ENCODE data around the gene GIPC1. TPM values are rescaled to one million over a fixed set of nuclear protein-coding genes. Genes with fewer than 3 reads are reported as not detected.
A peak's percentile ranks its signal among the peaks of the same experiment; 100 is the strongest.

The GIPC1 gene
- total and polyA plus RNA-seq, 9 of the 15 experiments (the other 6 are each of a cell fraction or from before 2014, with no cell fraction given), result 0.49 to 54.7 (median 24.8) TPM

DNA sequence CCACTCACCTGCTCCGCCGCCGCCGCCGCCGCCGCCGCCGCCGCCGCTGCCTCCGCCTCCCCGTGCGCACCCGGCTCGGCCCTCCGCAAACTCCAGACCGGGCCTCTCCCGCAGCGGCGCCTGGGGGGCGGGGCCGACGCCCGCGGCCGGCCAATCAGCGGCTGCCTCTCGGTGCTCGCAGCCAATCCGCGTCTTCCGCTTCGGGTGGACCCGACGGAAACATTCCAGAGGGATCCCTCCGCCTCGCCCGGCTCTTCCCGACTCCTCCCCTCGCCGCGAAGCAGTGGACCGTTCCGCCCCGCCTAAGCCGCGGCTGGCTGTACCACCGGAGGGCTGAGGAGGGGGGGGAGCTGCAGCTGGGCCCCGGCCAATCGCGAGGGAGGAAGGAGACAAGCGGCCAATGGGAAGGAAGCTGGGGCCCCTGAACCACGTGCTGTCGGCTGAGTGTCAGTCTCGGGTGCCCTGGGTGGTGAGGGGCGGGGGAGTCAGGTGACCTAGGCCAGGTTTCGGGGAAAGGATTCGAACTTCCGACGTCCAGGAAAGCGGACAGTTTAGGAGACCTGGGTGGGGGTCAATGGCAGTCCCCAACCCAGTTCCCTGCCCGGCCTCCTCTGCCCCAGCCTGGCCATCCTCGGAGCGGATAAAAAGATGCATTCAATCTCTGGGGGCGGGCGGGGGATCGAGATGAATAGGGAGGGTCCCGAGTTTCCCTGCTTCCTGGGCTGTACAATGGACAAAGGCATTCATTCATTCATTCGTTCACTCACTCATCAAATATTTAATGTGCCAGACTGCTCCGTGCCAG is at the start of gene GIPC1 (continued):
- TF ChIP-seq, protein P1, sequence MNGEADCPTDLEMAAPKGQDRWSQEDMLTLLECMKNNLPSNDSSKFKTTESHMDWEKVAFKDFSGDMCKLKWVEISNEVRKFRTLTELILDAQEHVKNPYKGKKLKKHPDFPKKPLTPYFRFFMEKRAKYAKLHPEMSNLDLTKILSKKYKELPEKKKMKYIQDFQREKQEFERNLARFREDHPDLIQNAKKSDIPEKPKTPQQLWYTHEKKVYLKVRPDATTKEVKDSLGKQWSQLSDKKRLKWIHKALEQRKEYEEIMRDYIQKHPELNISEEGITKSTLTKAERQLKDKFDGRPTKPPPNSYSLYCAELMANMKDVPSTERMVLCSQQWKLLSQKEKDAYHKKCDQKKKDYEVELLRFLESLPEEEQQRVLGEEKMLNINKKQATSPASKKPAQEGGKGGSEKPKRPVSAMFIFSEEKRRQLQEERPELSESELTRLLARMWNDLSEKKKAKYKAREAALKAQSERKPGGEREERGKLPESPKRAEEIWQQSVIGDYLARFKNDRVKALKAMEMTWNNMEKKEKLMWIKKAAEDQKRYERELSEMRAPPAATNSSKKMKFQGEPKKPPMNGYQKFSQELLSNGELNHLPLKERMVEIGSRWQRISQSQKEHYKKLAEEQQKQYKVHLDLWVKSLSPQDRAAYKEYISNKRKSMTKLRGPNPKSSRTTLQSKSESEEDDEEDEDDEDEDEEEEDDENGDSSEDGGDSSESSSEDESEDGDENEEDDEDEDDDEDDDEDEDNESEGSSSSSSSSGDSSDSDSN (IDR thresholded peaks at IDR 0.05; ENCODE audit: borderline replicate concordance in 1 of 2, low read depth in 2 of 2, low read length in 2 of 2), result 0 out of 4 replicates have a peak, but pooled peaks of 1 of the 2 experiments have one; percentile 48
- TF ChIP-seq, protein P2, sequence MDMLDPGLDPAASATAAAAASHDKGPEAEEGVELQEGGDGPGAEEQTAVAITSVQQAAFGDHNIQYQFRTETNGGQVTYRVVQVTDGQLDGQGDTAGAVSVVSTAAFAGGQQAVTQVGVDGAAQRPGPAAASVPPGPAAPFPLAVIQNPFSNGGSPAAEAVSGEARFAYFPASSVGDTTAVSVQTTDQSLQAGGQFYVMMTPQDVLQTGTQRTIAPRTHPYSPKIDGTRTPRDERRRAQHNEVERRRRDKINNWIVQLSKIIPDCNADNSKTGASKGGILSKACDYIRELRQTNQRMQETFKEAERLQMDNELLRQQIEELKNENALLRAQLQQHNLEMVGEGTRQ (CRISPR knock-in tag; IDR thresholded peaks at IDR 0.05), result peak; percentile 91
- peak; percentile 84; the same call in 1 of the 2 replicates for TF ChIP-seq MTA3 (IDR thresholded peaks at IDR 0.05; ENCODE audit: borderline replicate concordance)
- 0 out of 2 replicates have a peak, but pooled peaks have one; percentile 36 for TF ChIP-seq HCFC1 (IDR thresholded peaks at IDR 0.05; ENCODE audit: low read depth, low read length)
- TF ChIP-seq DPF2 (IDR thresholded peaks at IDR 0.05), result peak; percentile 38; the same call in 1 of the 2 replicates
- TF ChIP-seq, protein P3, sequence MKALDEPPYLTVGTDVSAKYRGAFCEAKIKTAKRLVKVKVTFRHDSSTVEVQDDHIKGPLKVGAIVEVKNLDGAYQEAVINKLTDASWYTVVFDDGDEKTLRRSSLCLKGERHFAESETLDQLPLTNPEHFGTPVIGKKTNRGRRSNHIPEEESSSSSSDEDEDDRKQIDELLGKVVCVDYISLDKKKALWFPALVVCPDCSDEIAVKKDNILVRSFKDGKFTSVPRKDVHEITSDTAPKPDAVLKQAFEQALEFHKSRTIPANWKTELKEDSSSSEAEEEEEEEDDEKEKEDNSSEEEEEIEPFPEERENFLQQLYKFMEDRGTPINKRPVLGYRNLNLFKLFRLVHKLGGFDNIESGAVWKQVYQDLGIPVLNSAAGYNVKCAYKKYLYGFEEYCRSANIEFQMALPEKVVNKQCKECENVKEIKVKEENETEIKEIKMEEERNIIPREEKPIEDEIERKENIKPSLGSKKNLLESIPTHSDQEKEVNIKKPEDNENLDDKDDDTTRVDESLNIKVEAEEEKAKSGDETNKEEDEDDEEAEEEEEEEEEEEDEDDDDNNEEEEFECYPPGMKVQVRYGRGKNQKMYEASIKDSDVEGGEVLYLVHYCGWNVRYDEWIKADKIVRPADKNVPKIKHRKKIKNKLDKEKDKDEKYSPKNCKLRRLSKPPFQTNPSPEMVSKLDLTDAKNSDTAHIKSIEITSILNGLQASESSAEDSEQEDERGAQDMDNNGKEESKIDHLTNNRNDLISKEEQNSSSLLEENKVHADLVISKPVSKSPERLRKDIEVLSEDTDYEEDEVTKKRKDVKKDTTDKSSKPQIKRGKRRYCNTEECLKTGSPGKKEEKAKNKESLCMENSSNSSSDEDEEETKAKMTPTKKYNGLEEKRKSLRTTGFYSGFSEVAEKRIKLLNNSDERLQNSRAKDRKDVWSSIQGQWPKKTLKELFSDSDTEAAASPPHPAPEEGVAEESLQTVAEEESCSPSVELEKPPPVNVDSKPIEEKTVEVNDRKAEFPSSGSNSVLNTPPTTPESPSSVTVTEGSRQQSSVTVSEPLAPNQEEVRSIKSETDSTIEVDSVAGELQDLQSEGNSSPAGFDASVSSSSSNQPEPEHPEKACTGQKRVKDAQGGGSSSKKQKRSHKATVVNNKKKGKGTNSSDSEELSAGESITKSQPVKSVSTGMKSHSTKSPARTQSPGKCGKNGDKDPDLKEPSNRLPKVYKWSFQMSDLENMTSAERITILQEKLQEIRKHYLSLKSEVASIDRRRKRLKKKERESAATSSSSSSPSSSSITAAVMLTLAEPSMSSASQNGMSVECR (CRISPR knock-in tag; IDR thresholded peaks at IDR 0.05), result 0 out of 2 replicates have a peak, but pooled peaks have one; percentile 81
- TF ChIP-seq NCOA6 (IDR thresholded peaks at IDR 0.05), result peak; percentile 76
- TF ChIP-seq, protein P4, sequence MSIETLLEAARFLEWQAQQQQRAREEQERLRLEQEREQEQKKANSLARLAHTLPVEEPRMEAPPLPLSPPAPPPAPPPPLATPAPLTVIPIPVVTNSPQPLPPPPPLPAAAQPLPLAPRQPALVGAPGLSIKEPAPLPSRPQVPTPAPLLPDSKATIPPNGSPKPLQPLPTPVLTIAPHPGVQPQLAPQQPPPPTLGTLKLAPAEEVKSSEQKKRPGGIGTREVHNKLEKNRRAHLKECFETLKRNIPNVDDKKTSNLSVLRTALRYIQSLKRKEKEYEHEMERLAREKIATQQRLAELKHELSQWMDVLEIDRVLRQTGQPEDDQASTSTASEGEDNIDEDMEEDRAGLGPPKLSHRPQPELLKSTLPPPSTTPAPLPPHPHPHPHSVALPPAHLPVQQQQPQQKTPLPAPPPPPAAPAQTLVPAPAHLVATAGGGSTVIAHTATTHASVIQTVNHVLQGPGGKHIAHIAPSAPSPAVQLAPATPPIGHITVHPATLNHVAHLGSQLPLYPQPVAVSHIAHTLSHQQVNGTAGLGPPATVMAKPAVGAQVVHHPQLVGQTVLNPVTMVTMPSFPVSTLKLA (conservative IDR thresholded peaks at IDR 0.05), result peak; percentile 97 to 98
- TF ChIP-seq, protein P5, sequence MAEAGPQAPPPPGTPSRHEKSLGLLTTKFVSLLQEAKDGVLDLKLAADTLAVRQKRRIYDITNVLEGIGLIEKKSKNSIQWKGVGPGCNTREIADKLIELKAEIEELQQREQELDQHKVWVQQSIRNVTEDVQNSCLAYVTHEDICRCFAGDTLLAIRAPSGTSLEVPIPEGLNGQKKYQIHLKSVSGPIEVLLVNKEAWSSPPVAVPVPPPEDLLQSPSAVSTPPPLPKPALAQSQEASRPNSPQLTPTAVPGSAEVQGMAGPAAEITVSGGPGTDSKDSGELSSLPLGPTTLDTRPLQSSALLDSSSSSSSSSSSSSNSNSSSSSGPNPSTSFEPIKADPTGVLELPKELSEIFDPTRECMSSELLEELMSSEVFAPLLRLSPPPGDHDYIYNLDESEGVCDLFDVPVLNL (CRISPR knock-in tag; IDR thresholded peaks at IDR 0.05; ENCODE audit: low read depth), result no peak
- no peak for TF ChIP-seq KAT2B (IDR thresholded peaks at IDR 0.05; ENCODE audit: low read depth, low read length)
- TF ChIP-seq, protein P6, sequence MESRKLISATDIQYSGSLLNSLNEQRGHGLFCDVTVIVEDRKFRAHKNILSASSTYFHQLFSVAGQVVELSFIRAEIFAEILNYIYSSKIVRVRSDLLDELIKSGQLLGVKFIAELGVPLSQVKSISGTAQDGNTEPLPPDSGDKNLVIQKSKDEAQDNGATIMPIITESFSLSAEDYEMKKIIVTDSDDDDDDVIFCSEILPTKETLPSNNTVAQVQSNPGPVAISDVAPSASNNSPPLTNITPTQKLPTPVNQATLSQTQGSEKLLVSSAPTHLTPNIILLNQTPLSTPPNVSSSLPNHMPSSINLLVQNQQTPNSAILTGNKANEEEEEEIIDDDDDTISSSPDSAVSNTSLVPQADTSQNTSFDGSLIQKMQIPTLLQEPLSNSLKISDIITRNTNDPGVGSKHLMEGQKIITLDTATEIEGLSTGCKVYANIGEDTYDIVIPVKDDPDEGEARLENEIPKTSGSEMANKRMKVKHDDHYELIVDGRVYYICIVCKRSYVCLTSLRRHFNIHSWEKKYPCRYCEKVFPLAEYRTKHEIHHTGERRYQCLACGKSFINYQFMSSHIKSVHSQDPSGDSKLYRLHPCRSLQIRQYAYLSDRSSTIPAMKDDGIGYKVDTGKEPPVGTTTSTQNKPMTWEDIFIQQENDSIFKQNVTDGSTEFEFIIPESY (CRISPR knock-in tag; IDR thresholded peaks at IDR 0.05), result peak; percentile 63
- no peak for TF ChIP-seq ZNF436 (CRISPR knock-in tag; IDR thresholded peaks at IDR 0.05)

All from K562 (cell line).